Measurements from ENCODE around the gene THBD. TPM values are rescaled to one million over a fixed set of nuclear protein-coding genes. Genes with fewer than 3 reads are reported as not detected.

Gene THBD
- total and polyA plus RNA-seq, 5 experiments from 2014 or later, result 0.13 to 0.27 TPM; not detected in 3

DNA sequence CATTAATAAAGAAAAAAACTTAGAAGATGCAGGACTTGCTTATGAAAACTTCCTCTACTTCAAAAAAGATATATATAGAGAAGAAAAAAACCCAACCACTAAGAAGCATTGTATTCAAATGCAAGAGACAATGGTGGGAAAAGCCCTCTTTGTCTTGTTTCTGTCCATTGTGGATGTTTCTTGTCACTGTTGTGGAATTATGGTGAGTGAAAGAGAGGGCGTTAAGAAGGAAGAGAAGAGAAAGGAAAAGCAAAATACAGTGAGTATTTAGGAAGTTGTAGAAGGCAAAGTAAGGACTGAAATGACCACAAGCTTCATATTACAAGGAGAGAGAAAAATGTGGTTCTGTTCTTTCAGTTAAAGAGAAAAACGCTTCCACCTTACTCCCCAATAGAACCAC, 14.1 kb upstream of the THBD start:
- DNase-seq (no peak), ATAC-seq (no peak)
- H3K4me3 Mint-ChIP-seq, result no peak overlapping the region
- H3K27ac Mint-ChIP-seq, result no peak overlapping the region
- no peaks in the 10 kb centered on the region for H3K9me3 Mint-ChIP-seq
- H3K36me3 Mint-ChIP-seq, result no peaks in the 10 kb centered on the region
- peaks cover 0 to 3% (median 0%) of the 10 kb centered on the region in 4 donors for H3K4me1 Mint-ChIP-seq
- H3K27me3 Mint-ChIP-seq, result peaks cover 0 to 14% (median 0%) of the 10 kb centered on the region in 5 donors
- POLR2A ChIA-PET, result no interaction called here

DNA sequence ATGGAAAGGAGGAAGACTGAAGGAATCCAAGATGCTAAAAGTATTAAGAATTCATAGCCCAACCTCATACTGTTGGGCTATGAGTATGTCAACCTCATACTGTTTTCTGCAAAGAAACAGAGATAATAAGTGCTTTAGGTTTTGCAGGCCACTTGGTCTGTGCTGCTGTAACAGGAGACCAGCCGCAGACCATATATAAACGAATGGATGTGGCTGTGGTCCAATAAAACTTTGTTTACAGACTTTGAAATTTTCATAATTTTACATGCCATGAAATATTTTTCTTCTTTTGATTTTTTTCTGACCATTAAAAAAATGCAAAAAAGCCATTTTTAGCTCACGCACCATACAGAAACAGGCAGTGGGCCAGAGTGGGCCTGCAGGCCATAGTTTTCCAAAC, 13.7 kb upstream of the THBD start:
- ATAC-seq (no peak), DNase-seq (no peak)
- Mint-ChIP-seq H3K4me3 (no peak overlapping the region), H3K27ac (no peak overlapping the region), H3K36me3 (no peaks in the 10 kb centered on the region), H3K4me1 (peaks cover 0 to 3% (median 0%) of the 10 kb centered on the region in 4 donors), H3K27me3 (peaks cover 0 to 14% (median 0%) of the 10 kb centered on the region in 5 donors), H3K9me3 (no peaks in the 10 kb centered on the region)
- POLR2A ChIA-PET, result no interaction called here

DNA sequence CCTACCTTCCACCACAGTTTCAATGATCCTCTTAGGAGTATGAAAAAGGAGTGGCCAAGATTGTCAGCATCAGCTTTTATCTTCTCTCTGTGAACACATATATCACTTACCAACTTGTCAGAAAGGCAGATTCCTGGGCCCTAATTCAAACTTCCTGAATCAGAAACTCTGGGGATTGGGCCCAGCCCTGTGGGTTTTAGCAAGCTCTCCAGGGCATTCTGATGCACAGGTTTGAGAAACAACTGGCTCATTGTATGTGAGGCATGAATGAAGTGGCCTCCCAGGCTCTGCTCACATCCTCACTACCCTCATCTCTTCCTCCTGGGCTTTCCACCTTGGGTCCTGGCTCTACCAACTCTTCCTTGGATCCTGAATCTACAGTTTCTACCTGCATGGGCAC, 13.2 kb upstream of the THBD start:
- ATAC-seq (no peak), DNase-seq (no peak)
- POLR2A ChIA-PET, result no interaction called here
- no peaks in the 10 kb centered on the region for H3K36me3 Mint-ChIP-seq
- H3K9me3 Mint-ChIP-seq, result no peaks in the 10 kb centered on the region
- no peak overlapping the region for H3K4me3 Mint-ChIP-seq
- H3K27me3 Mint-ChIP-seq, result peaks cover 0 to 14% (median 0%) of the 10 kb centered on the region in 5 donors
- H3K4me1 Mint-ChIP-seq, result peaks cover 0 to 3% (median 0%) of the 10 kb centered on the region in 4 donors
- H3K27ac Mint-ChIP-seq, result no peak overlapping the region

DNA sequence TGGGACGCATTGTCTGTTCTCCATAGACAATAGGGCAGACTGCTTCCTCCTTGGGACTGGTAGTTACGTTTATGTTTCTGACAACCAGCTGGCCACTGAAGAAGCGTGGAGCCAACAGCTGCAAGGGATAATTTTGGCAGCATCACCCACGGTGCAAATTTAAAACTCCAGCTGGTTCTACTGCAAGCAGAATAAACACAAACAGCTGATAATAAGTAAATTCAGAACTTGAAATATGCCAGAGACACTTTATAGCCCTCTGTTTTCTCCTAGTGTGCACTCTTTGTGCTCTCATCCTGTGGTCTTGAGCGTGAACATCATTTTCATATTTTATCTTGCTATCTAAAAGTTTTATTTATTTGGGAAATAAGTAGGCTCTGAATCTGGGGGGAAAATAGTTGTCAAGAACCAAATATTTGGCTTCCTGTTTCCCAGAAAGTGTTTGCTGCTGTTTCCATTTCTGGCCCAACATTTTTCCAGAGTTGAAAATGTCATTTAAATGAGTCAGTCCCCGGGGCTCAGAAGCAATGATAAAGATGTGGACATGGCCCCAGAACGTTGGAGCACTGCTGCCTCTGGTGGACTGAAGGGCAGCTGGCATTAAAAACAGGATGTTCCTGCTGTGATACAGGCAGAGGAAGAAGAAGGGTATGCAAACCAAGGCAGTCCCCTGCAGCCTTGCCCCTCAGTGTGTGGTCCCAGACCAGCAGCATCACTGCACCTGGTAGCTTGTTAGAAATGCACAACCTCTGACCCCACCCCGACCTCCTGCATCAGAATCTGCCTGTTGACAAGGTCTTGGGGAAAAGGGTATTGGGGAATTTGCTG, 12.5 kb upstream of the THBD start:
- Mint-ChIP-seq H3K4me1 (peaks cover 0 to 3% (median 0%) of the 10 kb centered on the region in 4 donors), H3K9me3 (peaks cover 0 to 3% (median 0%) of the 10 kb centered on the region in 9 donors), H3K4me3 (no peak overlapping the region), H3K27ac (no peak overlapping the region), H3K36me3 (no peaks in the 10 kb centered on the region), H3K27me3 (peaks cover 0 to 17% (median 0%) of the 10 kb centered on the region in 5 donors)
- no peak for ATAC-seq
- no peak for DNase-seq
- POLR2A ChIA-PET, result no interaction called here

DNA sequence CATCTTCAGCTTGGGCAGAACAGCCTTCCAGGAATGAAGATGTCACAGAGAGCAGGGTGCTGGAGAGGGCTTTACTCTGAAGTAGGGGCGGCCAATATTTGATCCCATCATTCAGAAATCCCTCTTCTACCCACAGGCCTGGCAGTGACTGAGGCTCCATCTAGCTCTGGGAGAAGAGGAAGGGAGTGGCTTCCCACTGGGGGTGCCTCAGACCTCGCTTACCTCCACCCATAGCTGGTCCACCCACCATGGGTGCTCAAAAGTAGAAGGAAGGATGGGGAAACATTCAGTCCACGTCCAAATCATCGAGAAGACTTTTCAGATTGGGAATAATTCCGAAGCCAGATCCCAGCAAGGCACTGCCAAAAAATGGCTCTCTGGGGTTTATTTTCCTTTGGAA, 11.8 kb upstream of the THBD start:
- H3K4me3 Mint-ChIP-seq, result no peak overlapping the region

DNA sequence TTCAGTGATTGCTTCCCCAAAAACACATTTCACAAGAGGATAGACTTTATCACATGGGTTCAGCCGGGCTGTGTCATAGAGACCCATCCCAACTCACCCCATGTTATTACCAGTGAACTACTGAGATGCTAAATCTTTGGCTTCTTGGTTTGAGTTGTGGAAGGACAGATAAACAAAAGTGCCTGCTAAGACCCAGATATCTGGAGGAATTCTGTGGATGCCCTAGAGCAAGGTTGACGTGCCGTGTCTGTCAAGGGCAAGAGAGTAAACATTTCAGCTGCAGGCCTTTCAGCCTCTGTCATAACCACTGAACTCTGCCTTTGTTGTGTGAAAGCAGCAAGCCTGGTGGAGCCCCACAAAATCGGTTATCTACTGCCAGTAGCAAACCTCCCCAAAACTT, 11.2 kb upstream of the THBD start:
- Mint-ChIP-seq H3K27ac (no peak overlapping the region), H3K27me3 (peaks cover 0 to 13% (median 0%) of the 10 kb centered on the region in 5 donors), H3K4me3 (no peak overlapping the region), H3K36me3 (no peaks in the 10 kb centered on the region), H3K4me1 (peaks cover 0 to 3% (median 0%) of the 10 kb centered on the region in 4 donors), H3K9me3 (peaks cover 0 to 9% (median 0%) of the 10 kb centered on the region in 9 donors)
- POLR2A ChIA-PET, result no interaction called here
- ATAC-seq (no peak), DNase-seq (no peak)

More for the DNA sequence above, 11.8 kb upstream of the THBD start:
- ATAC-seq (no peak), DNase-seq (no peak)
- no peaks in the 10 kb centered on the region for H3K36me3 Mint-ChIP-seq
- peaks cover 0 to 6% (median 0%) of the 10 kb centered on the region in 9 donors for H3K9me3 Mint-ChIP-seq
- no peak overlapping the region for H3K27ac Mint-ChIP-seq
- POLR2A ChIA-PET, result no interaction called here
- H3K4me1 Mint-ChIP-seq, result peaks cover 0 to 3% (median 0%) of the 10 kb centered on the region in 4 donors
- peaks cover 0 to 13% (median 0%) of the 10 kb centered on the region in 5 donors for H3K27me3 Mint-ChIP-seq

DNA sequence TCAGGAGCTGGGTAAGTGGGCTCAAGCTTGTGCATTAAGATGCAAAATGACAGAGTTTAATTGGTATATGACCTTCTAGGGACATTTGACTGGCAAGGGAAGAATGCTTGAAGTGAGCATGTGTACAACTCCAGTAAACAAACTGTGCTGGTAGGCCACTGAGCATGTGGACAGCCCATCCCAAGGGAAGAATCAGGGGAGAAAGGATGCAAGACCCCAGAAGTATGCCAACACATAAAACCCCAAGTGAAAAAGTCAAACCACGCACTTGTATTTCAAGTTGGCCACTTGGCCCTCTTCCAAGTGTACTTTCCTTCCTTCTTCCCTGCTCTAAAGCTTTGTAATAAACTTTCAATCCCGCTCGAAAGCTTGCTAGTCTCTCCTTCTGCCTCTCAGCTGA, 10.4 kb upstream of the THBD start:
- peaks cover 0 to 10% (median 0%) of the 10 kb centered on the region in 5 donors for H3K27me3 Mint-ChIP-seq
- no peak overlapping the region for H3K27ac Mint-ChIP-seq
- peaks cover 0 to 9% (median 0%) of the 10 kb centered on the region in 9 donors for H3K9me3 Mint-ChIP-seq
- peaks cover 0 to 3% (median 0%) of the 10 kb centered on the region in 4 donors for H3K4me1 Mint-ChIP-seq
- H3K4me3 Mint-ChIP-seq, result no peak overlapping the region
- H3K36me3 Mint-ChIP-seq, result no peaks in the 10 kb centered on the region
- POLR2A ChIA-PET, result no interaction called here
- no peak for DNase-seq
- no peak for ATAC-seq

DNA sequence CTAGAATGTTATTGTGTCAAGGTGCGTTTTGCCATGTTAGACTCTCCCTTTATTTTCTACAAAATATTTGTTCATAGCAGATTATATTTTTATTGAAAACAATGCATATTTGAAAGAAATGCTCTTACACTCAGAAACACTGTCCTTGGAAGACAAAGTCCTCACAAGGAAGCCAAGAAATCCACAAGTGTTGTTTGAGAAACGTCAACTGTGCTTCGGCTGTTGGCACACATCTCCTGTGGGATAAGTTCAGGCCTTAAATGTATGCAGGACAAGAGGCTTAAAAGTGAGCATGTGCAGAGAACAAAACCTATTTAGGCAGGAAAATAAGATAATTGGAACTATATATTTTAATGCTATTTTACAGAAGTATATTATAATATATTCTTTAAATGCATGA, 9.5 kb upstream of the THBD start:
- H3K4me1 Mint-ChIP-seq, result peaks cover 0 to 3% (median 0%) of the 10 kb centered on the region in 4 donors
- POLR2A ChIA-PET, result no interaction called here
- H3K9me3 Mint-ChIP-seq, result peaks cover 0 to 9% (median 0%) of the 10 kb centered on the region in 9 donors
- ATAC-seq (no peak), DNase-seq (no peak)
- no peak overlapping the region for H3K27ac Mint-ChIP-seq
- peaks cover 0 to 9% (median 0%) of the 10 kb centered on the region in 5 donors for H3K27me3 Mint-ChIP-seq
- H3K36me3 Mint-ChIP-seq, result no peaks in the 10 kb centered on the region
- no peak overlapping the region for H3K4me3 Mint-ChIP-seq

DNA sequence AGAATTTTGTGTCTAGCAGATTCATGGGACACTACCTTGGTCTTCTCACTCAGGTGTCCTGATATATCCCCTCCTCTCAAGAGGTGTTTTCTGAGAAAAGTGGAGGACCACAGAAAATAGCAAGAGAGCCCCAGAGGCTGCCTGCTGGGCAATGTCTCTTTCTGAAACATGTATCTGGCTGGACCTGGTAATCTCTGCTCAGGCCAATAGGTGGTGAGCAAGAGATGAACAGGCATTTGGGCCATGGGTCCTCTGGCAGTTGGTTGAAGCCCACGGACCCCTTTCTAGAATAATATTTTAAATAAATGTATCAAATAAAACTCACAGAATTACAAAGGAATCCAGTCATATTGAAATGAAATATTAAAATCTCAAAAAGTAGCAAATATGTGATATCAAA, 8.8 kb upstream of the THBD start:
- Mint-ChIP-seq H3K4me3 (no peak overlapping the region), H3K36me3 (no peaks in the 10 kb centered on the region), H3K27me3 (peaks cover 3 to 10% (median 6%) of the 10 kb centered on the region in 5 donors), H3K4me1 (peaks cover 0 to 3% (median 0%) of the 10 kb centered on the region in 4 donors), H3K27ac (no peak overlapping the region), H3K9me3 (peaks cover 0 to 9% (median 0%) of the 10 kb centered on the region in 9 donors)
- POLR2A ChIA-PET, result no interaction called here
- no peak for DNase-seq
- no peak for ATAC-seq

DNA sequence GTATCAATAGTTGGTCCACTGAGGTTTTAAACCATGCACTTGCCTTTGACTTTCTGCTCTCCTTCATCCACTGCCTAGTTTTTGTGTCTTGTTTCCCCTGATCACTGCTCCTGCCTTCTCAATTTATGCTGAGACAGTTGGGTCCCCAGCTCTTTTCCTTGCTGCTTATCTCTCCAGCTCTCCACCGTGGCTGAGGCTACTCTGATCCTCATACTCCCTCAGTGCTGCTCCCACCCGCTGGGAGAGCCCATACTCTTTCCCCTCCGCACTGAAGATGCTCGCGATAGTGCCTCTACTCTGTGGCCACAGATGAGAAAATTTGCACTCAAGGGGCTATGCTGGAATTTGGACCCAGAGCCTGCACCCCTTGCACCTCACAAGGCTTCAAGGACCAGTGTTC, 3.4 kb upstream of the THBD start:
- peaks cover 0 to 9% (median 2%) of the 10 kb centered on the region in 9 donors for H3K9me3 Mint-ChIP-seq

DNA sequence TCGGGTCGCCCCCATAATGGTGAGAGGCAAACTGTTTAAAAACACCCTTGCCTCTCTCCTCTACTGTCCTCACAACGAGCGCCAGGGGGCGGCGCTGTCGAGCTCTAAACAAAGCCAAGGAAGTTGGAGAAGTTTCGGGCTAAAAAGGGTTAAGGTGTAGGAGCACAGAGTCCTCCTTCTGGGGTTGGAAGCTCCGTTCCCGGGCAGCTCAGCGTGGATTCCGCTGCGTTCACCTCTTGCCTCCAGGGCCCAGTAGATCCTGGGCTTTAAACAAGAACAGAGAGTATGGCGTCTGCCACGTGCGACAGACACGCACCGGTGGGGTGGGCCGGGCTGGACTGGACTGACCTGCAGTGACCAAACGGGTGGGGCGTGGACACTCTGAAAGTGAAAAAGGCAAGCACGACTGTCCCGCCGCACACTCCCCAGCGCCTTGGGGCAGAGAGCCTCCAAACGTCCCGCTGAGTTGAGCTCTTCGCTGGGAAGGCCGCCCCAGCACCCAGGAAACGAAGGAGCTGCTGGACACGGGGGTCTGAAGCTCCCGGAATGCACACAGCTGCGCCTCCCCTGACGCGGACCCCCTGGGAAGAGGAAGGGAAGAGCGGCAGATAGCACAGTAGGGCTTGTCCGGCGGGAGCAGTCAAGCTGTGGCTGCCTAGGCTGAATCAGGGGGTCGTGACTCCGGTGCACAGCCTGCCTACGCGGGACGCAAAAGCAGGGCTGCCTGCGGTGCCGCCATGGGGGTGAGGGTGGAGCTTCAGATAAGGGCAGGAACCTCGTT, 1.6 kb upstream of the THBD start:
- no peak for ATAC-seq
- peaks cover 17 to 56% (median 30%) of the 10 kb centered on the region in 5 donors for H3K27me3 Mint-ChIP-seq

More for the DNA sequence above, 3.4 kb upstream of the THBD start:
- Mint-ChIP-seq H3K4me1 (peaks cover 0 to 6% (median 3%) of the 10 kb centered on the region in 4 donors), H3K4me3 (no peak overlapping the region), H3K27ac (no peak overlapping the region), H3K36me3 (no peaks in the 10 kb centered on the region), H3K27me3 (peaks cover 16 to 43% (median 24%) of the 10 kb centered on the region in 5 donors)
- DNase-seq, result no peak
- ATAC-seq, result no peak
- POLR2A ChIA-PET, result no interaction called here

DNA sequence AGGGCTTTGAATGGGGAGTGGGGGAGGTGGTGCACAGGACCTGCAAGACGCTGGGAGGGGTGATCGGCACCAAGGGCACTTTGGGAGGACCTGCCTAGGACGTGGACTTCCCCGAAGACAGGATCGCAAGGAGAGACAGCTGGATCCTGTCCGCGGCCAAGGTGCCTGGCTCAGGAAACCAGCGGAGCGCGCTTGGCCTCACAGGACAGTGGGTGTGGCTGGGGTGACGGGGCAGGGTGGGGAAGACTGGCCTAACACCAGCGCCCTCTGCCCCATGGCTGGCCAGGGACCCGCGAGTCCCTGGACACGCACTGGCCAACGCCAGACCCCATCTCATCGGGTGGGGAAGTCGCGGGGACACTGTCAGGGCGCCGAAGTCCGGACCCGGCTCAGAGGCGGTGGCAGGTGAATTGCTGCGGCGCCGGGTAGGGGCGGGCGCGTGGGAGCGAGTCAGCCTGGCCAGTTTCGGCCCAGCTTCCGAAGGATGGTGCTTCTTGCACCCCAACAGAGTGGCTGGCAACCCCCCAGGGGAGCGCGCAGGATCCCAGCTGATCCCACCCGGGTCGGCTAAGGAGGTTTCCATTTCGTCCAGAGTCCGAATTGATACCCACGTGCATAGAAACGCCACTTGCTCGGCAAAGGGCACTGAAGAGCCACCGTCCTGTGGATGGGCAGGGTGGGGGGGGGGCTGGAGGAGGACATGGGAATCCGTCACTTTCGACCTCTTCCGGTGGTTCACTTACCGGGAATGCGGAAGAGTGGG, 785 bp upstream of the THBD start:
- Mint-ChIP-seq H3K9me3 (peaks cover 0 to 3% (median 0%) of the 10 kb centered on the region in 9 donors), H3K4me3 (peak overlapping the region in 1 of 10 donors; percentile 55), H3K27ac (peak overlapping the region in 1 of 10 donors; percentile 3), H3K27me3 (peaks cover 17 to 58% (median 32%) of the 10 kb centered on the region in 5 donors), H3K36me3 (peaks cover 0 to 4% (median 2%) of the 10 kb centered on the region in 3 donors), H3K4me1 (peaks cover 0 to 6% (median 6%) of the 10 kb centered on the region in 4 donors)
- no peak for DNase-seq
- ATAC-seq, result no peak
- POLR2A ChIA-PET, result no interaction called here

More for the DNA sequence above, 1.6 kb upstream of the THBD start:
- H3K36me3 Mint-ChIP-seq, result peaks cover 0 to 4% (median 2%) of the 10 kb centered on the region in 3 donors
- POLR2A ChIA-PET, result no interaction called here
- peaks cover 0 to 6% (median 6%) of the 10 kb centered on the region in 4 donors for H3K4me1 Mint-ChIP-seq
- H3K9me3 Mint-ChIP-seq, result peaks cover 0 to 4% (median 0%) of the 10 kb centered on the region in 9 donors
- DNase-seq, result no peak
- peak overlapping the region in 1 of 10 donors; percentile 24 for H3K4me3 Mint-ChIP-seq
- no peak overlapping the region for H3K27ac Mint-ChIP-seq

All from naive thymus-derived CD8-positive, alpha-beta T cell (primary cell).